Adipocyte (in vitro differentiated cells): Measurements from ENCODE around the gene GJB2.

Experiments used
- DNase-seq: peaks from one replicate; pipeline ENCODE4 v3.0.0-alpha.2; 2015; ENCODE audit warnings: low read depth
- H3K27me3 ChIP-seq: replicated peaks from 2 replicates; pipeline ENCODE4 v1.7.0; 2013; ENCODE audit warnings: mild to moderate bottlenecking, low read length, moderate library complexity; ENCODE audit not compliant: control insufficient read depth, insufficient read depth
- H3K36me3 ChIP-seq: 2 replicates; pipeline ENCODE4 v1.7.0; 2013; ENCODE audit warnings: low read length, mild to moderate bottlenecking, moderate library complexity; ENCODE audit not compliant: control insufficient read depth, insufficient read depth, severe bottlenecking
- H3K4me1 ChIP-seq: 2 replicates; pipeline ENCODE4 v1.7.0; 2013; ENCODE audit warnings: mild to moderate bottlenecking, low read length, moderate library complexity; ENCODE audit not compliant: control insufficient read depth, insufficient read depth
- H3K4me3 ChIP-seq: 2 replicates; pipeline ENCODE4 v1.7.0; 2013; ENCODE audit warnings: mild to moderate bottlenecking, low read length, moderate library complexity
- H3K9ac ChIP-seq: 2 replicates; pipeline ENCODE4 v1.7.0; 2013; ENCODE audit warnings: mild to moderate bottlenecking, low read length, moderate library complexity
- H3K9me3 ChIP-seq: 2 replicates; pipeline ENCODE4 v1.7.0; 2013; ENCODE audit warnings: mild to moderate bottlenecking, low read length, moderate library complexity; ENCODE audit not compliant: control insufficient read depth

Gene GJB2

DNA sequence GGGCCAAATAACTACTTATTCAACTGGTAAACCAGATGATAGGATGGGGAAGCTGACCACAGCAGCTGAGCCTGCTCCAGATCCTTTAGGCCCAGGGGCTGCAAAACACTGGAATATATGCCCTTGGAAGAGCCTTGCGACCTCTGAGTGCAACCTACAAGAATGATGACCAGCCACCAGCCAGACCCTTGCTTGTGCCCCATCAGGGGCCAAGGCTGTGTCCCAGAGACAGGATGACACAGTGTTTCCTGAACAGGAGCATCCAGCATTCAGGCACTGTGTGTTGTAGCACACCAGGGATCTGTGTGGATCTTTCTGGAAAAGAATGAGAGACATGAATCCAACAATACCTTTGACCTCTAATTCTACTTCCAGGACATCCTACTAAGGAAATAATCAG lies 46.4 kb downstream of the GJB2 start:
- H3K4me3 ChIP-seq: no peak overlapping the region
- H3K9me3 ChIP-seq: no peaks in the 10 kb centered on the region
- no peak overlapping the region for H3K9ac ChIP-seq
- no peak for DNase-seq
- H3K27me3 ChIP-seq: peaks cover 83% of the 10 kb centered on the region
- no peaks in the 10 kb centered on the region for H3K4me1 ChIP-seq
- H3K36me3 ChIP-seq: no peaks in the 10 kb centered on the region

DNA sequence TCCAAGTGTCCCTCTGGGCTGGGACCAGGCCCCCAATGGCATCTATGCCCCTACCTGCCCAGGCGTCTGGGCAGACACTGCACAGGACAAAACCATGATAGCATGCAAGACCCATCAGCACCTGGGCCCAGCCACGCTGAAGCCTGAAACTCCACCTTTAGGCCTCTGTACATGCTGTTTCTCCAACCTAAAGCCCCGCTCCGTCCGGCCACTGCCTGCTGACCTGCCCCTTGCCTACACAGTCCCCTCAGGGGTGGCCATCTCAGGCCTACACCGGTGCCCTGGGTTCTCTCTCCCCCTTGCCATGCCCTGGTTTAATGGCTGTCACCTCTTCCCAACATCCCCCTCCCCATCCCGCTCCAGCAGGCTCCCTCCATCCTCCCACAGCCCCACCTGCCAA lies 47.2 kb downstream of the GJB2 start:
- Histone ChIP-seq H3K36me3 (no peaks in the 10 kb centered on the region), H3K27me3 (peaks cover 83% of the 10 kb centered on the region), H3K9ac (no peak overlapping the region), H3K4me3 (no peak overlapping the region), H3K9me3 (no peaks in the 10 kb centered on the region), H3K4me1 (no peaks in the 10 kb centered on the region)
- DNase-seq: no peak

DNA sequence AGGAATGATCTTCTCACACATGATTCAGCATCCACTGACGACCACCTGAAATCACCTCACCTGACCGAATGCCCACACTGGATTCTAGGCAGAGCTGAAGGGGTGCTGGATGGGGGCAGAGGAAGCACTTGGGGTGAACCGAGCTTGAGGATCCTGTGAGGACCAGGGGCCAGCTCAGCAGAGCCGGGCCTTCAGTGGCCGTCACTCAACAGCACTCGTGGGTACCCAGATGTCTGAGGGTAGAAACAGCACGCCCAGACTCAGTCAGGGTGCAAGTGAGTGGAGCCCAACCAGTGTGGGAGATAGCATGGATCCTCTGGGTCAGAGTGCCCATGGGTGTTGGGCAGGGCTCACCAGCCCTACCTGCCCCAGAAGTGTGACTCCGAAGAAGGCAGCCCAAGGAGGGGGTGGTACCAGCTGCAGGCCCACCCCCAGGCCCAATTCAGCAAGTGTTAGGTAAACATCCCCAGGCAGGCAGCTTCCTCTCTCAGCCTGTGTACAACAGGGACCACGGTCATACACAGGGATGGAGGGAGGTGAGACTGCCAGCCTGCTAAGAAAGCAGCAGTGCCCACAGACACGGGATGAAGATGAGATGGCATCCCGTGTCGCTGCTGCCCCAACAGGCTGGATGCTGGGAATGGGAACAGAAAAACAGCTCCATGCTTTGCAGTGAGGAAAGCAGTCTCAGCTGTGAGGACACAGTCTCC lies 48.4 kb downstream of the GJB2 start:
- Histone ChIP-seq H3K4me3 (no peak overlapping the region), H3K9ac (no peak overlapping the region), H3K9me3 (no peaks in the 10 kb centered on the region), H3K27me3 (peaks cover 73% of the 10 kb centered on the region), H3K36me3 (no peaks in the 10 kb centered on the region), H3K4me1 (no peaks in the 10 kb centered on the region)
- DNase-seq: no peak

DNA sequence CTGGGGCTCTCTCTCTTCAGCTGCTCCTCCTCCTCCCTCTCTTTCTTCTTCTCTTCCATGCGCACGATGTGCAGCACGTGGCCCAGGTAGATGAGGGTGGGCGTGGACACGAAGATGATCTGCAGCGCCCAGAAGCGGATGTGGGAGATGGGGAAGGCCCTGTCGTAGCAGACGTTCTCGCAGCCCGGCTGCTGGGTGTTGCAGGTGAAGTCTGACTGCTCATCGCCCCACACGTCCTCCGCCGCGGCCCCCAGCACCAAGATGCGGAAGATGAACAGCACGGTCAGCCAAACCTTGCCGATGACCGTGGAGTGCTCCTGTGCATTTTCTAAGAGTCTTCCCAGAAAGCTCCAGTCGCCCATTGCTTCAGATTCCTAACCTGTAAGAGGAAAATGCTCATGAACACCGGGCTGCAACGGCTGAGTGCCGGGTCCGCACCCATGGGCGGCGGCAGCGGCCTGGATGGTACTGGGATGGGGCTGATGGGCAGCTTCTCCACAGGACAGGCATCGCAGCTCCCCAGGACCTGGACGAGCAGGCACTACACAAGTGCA lies 49.7 kb downstream of the GJB2 start:
- DNase-seq: no peak
- H3K4me3 ChIP-seq: no peak overlapping the region
- H3K27me3 ChIP-seq: peaks cover 70% of the 10 kb centered on the region
- no peaks in the 10 kb centered on the region for H3K36me3 ChIP-seq
- no peak overlapping the region for H3K9ac ChIP-seq
- H3K4me1 ChIP-seq: no peaks in the 10 kb centered on the region
- no peaks in the 10 kb centered on the region for H3K9me3 ChIP-seq

DNA sequence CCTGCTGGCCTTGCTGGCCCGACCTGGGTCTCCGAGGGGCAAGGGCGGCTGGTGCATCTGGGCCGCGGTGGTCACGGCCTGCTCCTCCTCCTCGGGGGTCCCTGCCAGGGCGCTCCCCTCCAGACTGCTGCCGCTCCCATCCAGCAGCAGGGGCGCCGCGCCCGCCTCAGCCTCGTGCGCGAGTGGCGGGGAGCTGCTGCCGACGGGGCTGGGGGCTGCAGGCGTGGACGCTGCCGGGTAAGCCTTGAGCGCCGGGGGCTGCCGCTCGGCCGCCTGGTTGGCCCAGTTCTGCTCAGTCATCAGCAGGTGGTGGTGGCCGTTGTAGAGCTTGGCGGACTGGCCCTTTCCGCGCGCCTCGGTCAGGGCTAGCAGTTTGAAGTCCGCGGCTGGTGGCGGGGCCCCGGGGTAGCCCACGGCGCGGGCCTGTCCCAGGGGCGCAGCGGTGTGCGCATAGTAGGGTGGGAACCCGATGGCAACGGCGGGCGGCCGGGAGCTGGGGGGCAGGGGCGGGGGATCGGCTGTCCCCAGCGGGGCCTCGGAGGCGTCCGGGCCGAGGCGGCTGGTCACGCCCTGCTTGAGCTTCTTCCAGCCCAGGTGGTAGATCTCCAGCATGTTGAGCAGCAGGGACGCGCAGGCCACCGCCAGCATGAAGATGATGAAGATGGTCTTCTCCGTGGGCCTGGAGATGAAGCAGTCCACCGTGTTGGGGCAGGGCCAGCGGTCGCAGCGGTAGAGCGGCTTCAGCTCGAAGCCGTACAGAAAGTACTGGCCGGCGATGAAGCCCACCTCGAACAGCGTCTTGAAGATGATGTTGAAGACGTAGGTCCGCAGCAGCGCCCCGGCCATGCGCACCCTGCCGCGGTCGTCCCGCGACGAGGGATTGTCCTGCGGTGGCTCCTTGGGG lies 50.5 kb downstream of the GJB2 start:
- Histone ChIP-seq H3K9me3 (no peaks in the 10 kb centered on the region), H3K4me1 (no peaks in the 10 kb centered on the region), H3K4me3 (no peak overlapping the region), H3K9ac (no peak overlapping the region), H3K36me3 (no peaks in the 10 kb centered on the region), H3K27me3 (peaks cover 71% of the 10 kb centered on the region)
- DNase-seq: no peak

DNA sequence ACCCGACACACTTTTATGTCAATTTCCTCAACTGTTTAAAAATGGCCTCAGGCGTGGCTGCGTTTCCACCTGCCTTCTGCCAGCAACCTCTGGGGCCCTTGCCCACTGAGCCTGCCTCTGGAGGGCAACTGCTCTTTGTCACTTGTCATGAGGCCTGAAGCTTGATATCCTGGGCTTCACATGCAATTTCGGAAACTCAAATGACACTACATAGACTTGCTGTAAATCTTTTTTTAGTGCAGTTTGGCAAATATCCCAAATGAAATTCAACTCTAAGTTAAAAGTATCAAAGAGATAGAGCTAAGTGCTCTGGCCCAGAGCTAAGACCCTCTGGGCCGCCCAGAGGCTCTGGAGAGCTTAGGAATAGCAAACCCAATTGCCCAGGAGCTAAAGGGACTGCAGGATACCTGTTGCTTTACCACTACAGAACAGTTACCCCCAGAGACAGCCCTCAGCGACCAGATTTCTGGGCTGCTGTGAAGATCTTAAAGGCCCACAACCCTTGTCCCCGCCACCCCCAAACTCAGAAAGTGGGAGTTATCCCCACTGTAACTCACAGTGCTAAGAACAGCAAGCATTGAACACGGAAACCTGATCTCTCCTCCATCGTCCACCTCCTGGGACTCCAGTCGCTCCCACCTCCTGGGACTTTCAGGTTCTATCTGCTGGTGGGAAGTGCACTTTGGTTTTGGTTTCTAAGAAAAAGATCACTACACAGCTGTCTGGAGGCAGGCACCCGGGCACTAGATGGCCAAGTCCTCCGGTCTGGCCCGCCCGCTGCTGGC lies 51.3 kb downstream of the GJB2 start:
- Histone ChIP-seq H3K4me3 (no peak overlapping the region), H3K4me1 (no peaks in the 10 kb centered on the region), H3K27me3 (peaks cover 64% of the 10 kb centered on the region), H3K9me3 (no peaks in the 10 kb centered on the region), H3K9ac (no peak overlapping the region), H3K36me3 (no peaks in the 10 kb centered on the region)
- DNase-seq: no peak

DNA sequence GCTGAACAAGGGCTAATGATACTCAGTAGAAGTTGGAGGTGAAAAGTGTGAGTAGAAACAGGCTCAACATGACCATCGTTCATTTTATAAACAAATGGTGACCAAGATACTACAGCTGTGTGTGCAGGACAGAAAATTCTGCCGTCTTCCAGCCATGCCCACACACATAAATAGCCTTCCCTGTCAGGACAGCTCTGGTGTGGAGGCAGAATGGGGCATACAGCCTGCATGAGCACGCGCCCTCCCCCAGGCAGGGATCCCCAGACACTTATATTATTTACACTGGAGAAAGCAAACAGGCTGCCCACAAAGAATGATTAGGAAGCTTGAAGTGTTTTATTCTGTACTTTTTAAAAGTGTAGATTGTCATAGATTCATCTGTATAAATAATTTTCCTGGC lies 52.3 kb downstream of the GJB2 start:
- Histone ChIP-seq H3K9ac (no peak overlapping the region), H3K4me3 (no peak overlapping the region), H3K4me1 (no peaks in the 10 kb centered on the region), H3K27me3 (peaks cover 57% of the 10 kb centered on the region), H3K9me3 (no peaks in the 10 kb centered on the region), H3K36me3 (no peaks in the 10 kb centered on the region)
- DNase-seq: no peak

DNA sequence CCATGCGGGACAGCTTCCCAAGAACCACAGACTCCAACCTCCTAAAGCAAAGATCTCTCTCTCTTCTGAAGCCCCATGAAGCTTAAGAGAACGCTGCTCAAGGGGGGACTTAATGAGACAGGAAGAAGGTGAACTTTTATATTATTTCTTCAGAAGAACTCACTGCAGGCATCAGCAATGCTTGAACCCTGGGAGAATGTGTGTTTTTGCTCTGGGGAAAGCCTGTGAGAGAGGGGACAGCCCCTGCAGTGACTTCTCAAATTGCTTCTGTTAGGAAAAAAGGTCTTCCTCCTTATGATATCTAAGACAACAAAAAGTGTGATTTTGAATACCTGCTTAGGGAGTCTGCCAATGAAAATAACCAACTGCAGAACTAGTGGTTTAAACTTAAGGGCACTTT lies 54.9 kb downstream of the GJB2 start:
- H3K4me3 ChIP-seq: no peak overlapping the region
- H3K27me3 ChIP-seq: peaks cover 41% of the 10 kb centered on the region
- H3K9me3 ChIP-seq: no peaks in the 10 kb centered on the region
- no peak overlapping the region for H3K9ac ChIP-seq
- no peak for DNase-seq
- H3K36me3 ChIP-seq: no peaks in the 10 kb centered on the region
- H3K4me1 ChIP-seq: no peaks in the 10 kb centered on the region
